HG02610 (cell line): ENCODE results near the gene KRTAP9-1.
"Not testable (repeated sequence)": the region's sequence is repeated elsewhere in the genome, so short reads cannot be mapped to it uniquely, and the experiment has no call there.

Experiments used
- ATAC-seq: cut with Tn5 transposase; IDR thresholded peaks from one replicate; pipeline ENCODE4 v1.9.1; 2021; ENCODE audit warnings: mild to moderate bottlenecking, moderate library complexity; ENCODE audit not compliant: unreplicated experiment

KRTAP9-1 gene

DNA sequence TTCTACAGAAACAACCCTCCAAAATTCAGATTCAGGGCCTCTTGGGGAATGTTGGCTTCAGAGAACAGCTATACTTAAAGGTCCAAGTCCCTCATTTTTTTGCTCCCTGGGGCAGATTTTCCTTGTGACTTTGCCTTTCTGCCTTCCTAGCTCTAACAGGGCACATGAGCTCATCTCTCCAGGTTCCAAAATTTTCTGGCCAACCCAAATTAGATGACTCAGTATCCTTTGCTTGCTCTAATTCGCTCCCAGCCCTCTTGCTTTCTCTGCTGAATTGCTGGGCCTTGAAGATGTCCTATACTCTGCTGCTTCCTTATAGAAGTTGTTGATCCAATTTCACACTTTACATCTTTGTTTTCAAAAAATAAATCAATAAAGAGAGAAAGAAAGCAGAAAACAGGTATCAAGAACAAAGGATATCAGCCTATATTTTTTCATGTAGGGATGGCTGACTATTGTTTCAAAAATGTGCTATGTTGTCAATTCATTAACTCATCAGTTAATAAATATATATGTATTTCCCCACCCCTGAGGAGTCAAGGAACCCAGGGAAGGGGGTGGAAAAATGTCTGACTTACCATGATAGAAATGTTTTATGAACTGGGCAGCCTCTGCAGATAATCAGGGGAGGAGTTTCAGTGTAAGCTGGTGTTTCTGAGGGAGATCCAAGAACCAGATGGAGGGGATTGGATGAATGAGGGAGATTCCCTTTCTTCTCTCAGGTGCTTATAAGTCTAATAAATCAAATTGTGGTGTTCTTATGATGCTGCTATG lies 10.7 kb upstream of the KRTAP9-1 start:
- ATAC-seq: no peak

- no peak for ATAC-seq
Observed at GRCh38 chr17:41184480-41184961, 5.2 kb upstream of the KRTAP9-1 start, which contains the start of gene KRTAP4-1. Gene KRTAP4-1, minus strand, starts transcription at chr17:41184911. Its CDS starts 57 bp downstream, at chr17:41184854.

DNA sequence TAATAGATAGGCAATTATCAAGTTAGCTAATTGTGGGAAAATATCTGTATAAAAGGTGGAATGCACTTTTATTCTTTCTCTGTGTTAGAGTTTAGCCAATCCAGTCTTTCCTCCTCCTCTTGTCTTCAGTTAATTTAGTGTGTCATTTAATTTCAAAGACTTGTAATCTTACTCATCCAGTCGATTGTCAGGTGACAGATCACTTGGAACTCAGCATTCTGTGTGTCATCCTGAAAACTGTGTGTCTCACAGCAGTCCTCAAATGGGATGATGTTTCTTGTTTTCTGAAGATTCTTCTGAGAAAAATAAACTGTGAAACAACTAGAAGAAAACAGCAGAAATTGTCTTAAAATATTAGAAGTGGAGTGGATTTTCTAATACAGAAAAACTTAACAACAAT lies 4.7 kb upstream of the KRTAP9-1 start:
- no peak for ATAC-seq

DNA sequence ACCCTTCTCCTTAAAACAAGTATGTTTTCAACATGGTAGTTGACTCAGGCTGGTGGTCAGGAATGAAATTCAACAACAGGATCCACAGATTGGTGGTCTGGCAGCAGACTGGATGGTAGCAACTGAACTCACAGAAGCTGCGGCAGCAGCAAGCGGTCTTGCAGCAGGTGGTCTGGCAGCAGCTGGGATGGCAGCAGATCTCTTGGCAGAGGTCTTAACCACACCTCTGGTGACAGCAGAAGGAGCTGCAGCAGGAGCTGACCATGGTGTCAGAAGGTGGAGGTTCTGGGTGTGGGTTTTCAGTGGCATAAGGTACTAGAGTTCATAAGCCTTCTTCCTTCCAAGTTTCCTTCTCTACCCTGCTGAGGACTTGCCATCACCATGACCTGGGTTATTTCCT lies 2.8 kb upstream of the KRTAP9-1 start:
- ATAC-seq: no peak

DNA sequence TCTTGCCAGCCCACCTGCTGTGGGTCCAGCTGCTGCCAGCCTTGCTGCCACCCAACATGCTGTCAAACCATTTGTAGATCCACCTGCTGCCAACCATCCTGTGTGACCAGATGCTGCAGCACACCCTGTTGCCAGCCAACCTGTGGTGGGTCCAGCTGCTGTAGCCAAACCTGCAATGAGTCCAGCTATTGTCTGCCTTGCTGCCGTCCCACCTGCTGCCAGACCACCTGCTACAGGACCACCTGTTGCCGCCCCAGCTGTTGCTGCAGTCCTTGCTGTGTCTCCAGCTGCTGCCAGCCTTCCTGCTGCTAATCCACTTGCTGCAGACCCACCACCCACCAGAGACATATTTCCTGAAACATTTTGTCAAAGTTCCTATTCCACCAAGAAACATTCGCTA lies 641 bp downstream of the KRTAP9-1 start:
- no peak for ATAC-seq

DNA sequence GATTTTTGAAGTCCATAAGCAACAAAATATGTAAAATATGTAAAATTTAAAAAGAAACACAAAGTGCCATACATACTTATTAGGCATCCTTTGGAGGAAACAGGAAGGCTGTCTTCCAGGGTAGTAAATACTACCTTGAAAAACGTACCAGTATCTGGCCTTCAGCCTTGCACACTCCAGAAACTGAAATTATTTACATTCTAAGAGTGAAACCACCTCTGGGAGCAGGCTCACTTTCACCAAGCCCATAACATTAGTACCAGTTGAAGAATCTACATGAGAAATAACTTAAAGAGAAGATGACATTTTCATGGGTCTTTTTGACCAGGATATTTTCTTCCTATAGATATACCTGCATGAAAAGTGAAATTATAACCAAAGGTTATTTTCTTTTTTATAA lies 6.4 kb downstream of the KRTAP9-1 start:
- no peak for ATAC-seq

DNA sequence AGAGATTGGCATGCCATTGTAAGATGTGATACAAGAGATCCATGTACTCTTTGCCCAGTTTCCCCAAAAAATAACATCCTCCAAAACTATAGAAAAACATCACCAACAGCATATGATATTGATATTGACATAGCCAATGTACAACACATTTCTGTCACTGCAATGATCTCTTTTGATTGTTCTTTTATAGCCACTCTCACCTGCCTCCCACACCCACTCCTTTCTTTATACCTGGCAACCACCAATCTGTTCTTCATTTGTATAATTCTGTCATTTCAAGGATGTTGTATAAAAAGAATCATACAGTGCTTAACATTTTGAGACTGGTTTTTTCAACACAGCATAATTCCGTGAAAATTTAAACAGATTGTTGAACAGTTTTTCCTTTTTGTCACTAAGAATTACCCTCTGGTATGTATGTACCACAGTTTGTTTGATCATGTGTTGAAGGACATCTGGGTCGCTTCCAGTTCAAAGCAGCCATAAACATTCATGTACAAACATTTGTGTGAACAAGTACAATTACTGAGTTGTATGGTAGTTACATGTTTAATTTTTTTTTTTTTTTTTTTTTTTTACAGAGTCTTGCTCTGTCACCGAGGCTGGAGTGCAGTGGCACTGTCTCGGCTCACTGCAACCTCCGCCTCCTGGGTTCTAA lies 9.9 kb downstream of the KRTAP9-1 start:
- ATAC-seq: no peak

GRCh38 chr17:41211845-41212466 lies 22.3 kb downstream of the KRTAP9-1 start:
- no peak for ATAC-seq

- ATAC-seq: no peak
Observed at GRCh38 chr17:41212524-41213169, 23.0 kb downstream of the KRTAP9-1 start.

DNA sequence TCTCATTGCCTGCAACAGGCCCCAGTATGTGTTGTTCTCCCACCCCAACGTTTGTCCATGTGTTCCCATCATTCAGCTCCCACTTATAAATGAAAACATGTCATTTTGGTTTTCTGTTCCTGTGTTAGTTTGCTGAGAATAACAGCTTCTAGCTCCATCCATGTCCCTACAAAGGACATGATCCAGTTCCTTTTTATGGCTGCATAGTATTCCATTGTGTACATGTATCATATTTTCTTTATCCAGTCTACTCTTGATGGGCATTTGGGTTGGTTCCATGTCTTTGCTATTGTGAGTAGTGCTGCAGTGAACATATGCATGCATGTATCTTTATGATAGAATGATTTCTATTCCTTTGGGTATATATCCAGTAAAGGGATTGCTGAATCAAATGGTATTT lies 26.0 kb downstream of the KRTAP9-1 start:
- no peak for ATAC-seq

GRCh38 chr17:41223821-41224220 lies 34.1 kb downstream of the KRTAP9-1 start:
- no peak for ATAC-seq

DNA sequence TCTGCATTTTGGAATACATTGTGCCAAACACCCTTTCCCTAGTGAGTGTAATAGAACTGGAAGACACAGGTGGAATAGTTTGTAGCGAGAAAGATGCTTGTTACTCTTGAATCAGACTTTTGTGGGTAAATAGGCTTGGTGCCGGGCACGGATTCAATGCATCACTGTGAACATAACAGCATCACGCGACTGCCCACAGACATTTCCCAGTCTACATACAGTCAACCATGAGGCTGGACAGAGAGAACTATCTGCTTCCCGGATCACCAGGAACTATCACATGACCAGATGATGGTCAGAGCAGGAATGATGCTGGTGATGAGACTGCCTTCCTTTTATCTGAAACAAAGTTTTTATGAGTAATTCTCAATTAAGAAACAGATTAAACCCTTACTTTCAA lies 36.4 kb downstream of the KRTAP9-1 start:
- ATAC-seq: no peak

DNA sequence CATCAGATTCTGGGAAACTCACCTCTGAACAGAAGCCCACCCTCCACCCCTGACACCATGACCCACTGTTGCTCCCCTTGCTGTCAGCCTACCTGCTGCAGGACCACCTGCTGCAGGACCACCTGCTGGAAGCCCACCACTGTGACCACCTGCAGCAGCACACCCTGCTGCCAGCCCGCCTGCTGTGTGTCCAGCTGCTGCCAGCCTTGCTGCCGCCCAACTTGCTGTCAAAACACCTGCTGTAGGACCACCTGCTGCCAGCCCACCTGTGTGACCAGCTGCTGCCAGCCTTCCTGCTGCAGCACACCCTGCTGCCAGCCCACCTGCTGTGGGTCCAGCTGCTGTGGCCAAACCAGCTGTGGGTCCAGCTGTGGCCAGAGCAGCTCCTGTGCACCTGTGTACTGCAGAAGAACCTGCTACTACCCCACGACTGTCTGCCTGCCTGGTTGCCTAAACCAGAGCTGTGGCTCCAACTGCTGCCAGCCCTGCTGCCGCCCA lies 37.0 kb downstream of the KRTAP9-1 start, which contains the start of gene KRTAP9-2:
Gene KRTAP9-2, plus strand, starts transcription at position 51 of the 498 bp plus-strand sequence. Its CDS starts 7 bp downstream, at position 58.
- ATAC-seq: not testable (repeated sequence)

GRCh38 chr17:41230094-41230493 lies 40.4 kb downstream of the KRTAP9-1 start:
- no peak for ATAC-seq

GRCh38 chr17:41231731-41232130 lies 42.0 kb downstream of the KRTAP9-1 start:
- ATAC-seq: no peak

DNA sequence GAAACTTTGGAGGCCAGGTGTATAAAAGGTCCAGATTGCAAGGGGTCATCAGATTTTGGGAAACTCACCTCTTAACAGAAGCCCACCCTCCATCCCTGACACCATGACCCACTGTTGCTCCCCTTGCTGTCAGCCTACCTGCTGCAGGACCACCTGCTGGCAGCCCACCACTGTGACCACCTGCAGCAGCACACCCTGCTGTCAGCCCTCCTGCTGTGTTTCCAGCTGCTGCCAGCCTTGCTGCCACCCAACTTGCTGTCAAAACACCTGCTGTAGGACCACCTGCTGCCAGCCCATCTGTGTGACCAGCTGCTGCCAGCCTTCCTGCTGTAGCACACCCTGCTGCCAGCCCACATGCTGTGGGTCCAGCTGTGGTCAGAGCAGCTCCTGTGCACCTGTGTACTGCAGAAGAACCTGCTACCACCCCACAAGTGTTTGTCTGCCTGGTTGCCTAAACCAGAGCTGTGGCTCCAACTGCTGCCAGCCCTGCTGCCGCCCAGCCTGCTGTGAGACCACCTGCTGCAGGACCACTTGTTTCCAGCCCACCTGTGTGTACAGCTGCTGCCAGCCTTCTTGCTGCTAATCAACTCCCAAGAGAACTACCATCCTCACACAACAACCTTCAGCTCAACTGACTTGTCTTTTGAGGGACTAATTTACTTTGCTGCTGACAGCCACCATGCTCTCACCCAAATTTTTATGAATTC lies 42.9 kb downstream of the KRTAP9-1 start, which contains the start of gene KRTAP9-3:
Gene KRTAP9-3, plus strand, starts transcription at position 51 of the 707 bp plus-strand sequence. Its CDS starts 53 bp downstream, at position 104.
- ATAC-seq: not testable (repeated sequence)

DNA sequence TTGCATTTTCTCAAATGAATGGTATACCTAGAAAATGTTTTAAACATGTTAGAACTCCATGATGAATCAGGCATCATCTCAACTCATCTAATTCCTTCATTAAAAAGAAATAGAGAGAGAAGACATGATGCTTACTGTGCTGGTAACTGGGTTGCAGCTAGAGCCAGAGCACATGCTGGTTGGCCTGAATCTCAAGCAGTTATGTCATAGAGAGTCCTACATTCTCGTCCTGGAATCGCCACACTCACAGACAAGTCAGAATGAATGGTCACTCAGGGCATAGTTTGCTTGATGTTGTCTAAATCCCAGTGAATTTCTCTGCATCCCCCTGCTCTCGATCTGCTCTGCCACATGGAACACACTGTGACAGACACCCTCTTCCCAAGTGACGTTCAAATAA lies 47.4 kb downstream of the KRTAP9-1 start:
- ATAC-seq: not testable (repeated sequence)

DNA sequence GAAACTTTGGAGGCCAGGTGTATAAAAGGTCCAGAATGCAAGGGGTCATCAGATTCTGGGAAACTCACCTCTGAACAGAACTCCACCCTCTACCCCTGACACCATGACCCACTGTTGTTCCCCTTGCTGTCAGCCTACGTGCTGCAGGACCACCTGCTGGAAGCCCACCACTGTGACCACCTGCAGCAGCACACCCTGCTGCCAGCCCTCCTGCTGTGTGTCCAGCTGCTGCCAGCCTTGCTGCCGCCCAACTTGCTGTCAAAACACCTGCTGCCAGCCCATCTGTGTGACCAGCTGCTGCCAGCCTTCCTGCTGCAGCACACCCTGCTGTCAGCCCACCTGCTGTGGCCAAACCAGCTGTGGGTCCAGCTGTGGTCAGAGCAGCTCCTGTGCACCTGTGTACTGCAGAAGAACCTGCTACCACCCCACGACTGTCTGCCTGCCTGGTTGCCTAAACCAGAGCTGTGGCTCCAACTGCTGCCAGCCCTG lies 48.3 kb downstream of the KRTAP9-1 start, which contains the start of gene KRTAP9-8:
Gene KRTAP9-8, plus strand, starts transcription at position 51 of the 489 bp plus-strand sequence. Its CDS starts 53 bp downstream, at position 104.
- not testable (repeated sequence) for ATAC-seq
